DMS153 treated with DMSO at 0.1 percent for 48 hours (cell line): ENCODE measurements around the gene PRRG1.
"Not testable (repeated sequence)": the region's sequence is repeated elsewhere in the genome, so short reads cannot be mapped to it uniquely, and the experiment has no call there.

Experiments
- DNase-seq: peaks from one replicate; lab custom pipeline; 2025; ENCODE audit not compliant: unreplicated experiment; lab: John Stamatoyannopoulos, UW

PRRG1 gene

DNA sequence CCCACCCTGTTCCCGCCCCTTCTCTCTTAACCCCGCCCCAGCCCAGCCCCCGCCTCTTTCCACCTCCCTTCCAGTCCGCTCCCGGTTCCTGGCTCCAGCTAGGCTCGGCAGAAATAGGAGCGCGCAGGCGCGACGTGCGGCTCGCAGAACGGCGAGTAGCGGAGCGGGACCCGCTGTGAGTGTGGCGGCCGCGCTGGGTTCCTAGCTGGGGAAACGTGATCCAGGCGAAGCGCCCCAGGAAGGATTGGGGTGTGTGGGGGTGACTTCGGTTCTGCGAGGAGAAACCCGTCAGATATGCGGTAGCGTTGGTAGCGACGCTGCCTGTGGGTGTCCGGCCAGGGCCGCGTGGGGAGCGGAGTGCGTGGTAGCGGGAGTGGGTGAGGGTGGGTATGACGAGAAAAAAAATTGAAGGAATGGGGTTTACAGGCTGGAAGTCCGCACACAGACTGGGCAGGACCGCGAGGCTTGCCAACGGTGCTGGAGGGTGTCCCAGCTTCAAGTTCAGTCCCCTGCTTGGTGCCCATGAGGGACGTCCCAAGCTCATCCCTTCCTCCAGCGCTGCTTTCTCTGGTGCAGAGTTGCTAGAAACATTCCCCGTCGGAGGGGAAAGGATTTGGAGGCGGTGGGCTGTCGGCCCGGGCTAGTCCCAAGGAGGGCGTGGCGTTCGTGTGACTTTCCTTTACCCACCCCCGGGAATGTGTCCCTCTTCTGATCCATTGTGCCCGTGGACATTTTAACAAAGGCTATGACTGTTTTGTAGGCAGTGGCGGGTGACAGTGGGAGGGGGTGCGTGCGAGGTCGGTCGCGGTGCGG is at the start of gene PRRG1:
PRRG1 (plus strand) TSS at position 144 of the 813 bp plus-strand sequence. CDS start 56,886 bp downstream, outside the sequence.
- DNase-seq = no peak

DNA sequence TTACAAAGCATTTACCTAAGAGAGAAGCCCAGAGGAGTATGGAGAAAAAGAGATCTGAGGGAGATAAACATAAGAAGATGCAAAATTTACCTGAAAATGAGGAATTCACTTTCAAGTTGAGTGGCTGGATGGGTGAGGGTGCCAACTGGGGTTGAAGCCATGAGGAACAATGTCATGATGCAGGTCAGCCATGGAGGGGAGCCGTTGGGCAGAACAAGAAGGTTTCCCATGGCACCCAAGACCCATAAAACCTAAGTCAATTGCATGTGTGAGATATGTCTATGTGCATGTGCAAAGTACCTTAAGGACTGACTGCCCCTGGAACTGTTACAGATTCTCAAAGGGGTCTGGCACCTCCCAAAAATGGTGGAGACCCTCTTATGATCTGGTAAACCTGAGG is 46.6 kb upstream of the PRRG1 start:
- no peak for DNase-seq

DNA sequence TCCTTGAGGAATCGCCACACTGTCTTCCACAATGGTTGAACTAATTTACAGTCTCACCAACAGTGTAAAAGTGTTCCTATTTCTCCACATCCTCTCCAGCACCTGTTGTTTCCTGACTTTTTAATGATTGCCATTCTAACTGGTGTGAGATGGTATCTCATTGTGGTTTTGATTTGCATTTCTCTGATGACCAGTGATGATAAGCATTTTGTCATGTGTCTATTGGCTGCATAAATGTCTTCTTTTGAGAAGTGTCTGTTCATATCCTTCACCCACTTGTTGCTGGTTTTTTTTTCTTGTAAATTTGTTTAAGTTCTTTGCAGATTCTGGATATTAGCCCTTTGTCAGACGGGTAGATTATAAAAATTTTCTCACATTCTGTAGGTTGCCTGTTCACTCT is 43.9 kb upstream of the PRRG1 start:
- not testable (repeated sequence) for DNase-seq

GRCh38 chrX:37314531-37314930 is 34.6 kb upstream of the PRRG1 start:
- DNase-seq = no peak

DNA sequence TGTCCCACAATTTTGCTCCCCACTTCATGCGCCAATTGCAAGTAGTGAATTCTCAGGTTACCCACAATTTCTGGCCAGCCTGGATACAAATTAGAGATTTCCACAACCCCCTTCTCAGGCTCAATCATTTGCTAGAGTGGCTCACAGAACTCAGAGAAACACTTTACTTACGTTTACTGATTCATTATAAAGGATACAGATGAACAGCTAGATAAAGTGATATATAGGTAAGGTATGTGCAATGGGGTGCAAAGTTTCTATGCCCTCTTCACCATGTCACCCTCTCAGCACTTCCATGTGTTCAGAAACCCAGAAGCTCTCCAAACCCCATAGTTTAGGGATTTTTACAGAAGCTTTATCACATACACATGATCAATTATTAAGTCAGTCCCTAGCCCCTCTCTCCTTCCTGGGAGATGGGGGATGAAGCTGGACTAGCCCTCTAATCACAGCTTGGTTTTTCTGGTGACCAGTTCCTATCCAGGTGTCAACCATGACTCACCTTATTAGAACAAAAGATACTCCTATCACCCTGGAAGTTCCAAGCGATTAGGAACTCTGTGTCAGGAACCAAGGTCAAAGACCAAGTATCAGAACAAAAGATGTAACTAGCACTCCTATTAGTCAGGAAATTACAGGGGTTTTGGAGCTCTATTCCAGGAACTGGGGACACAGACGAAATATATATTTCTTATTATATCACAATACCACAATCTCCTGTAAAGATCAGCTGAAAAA is 33.5 kb upstream of the PRRG1 start:
- DNase-seq = no peak

- no peak for DNase-seq
These were observed 28.5 kb upstream of the PRRG1 start for GRCh38 chrX:37320541-37321203.

GRCh38 chrX:37330642-37331041 is 18.5 kb upstream of the PRRG1 start:
- no peak for DNase-seq

- DNase-seq = no peak
These were observed 17.6 kb upstream of the PRRG1 start for GRCh38 chrX:37331546-37331945.

DNA sequence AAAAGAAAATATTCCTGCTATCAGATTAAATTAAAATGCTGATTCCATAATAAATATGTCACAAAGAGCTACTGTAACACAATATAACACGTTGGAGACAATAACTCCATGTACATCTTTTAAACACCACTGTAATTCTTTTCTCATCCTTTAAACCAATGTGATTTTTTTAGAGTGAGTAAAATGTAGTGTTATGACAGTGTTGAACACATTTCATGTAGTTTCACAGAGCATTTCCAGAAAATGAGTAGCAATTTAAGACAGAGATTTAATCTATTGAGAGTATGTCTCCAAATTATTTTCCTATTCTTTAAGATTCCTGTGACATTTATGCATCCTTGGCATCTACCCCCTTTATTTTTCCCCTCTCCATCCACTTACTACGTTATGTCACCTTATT is 17.1 kb upstream of the PRRG1 start:
- no peak for DNase-seq

GRCh38 chrX:37332987-37333658 is 16.0 kb upstream of the PRRG1 start:
- DNase-seq = no peak

- no peak for DNase-seq
These were observed 1.7 kb upstream of the PRRG1 start for GRCh38 chrX:37347420-37347819.

- no peak for DNase-seq
These were observed 763 bp upstream of the PRRG1 start for GRCh38 chrX:37348231-37348970.

GRCh38 chrX:37348971-37349220 is 268 bp upstream of the PRRG1 start:
- no peak for DNase-seq

DNA sequence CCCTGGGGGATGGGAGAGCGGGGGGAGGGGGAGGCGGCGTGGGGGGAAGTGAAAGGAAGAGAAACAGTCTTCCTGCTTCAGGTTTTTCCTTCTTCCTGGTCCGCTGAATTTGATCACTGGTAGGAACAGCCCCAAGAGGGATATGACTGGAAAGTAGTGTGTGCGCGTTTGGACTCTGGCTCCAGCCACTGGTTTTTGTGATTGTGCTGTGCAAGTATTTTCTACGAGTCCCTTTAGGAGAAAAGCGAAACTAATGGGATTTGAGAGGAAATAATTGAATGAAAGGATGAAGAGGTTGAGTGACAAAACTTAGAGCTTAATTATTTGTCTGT is 836 bp downstream of the PRRG1 start:
- DNase-seq = no peak

- DNase-seq = no peak
These were observed 4.5 kb downstream of the PRRG1 start for GRCh38 chrX:37353646-37354045.

DNA sequence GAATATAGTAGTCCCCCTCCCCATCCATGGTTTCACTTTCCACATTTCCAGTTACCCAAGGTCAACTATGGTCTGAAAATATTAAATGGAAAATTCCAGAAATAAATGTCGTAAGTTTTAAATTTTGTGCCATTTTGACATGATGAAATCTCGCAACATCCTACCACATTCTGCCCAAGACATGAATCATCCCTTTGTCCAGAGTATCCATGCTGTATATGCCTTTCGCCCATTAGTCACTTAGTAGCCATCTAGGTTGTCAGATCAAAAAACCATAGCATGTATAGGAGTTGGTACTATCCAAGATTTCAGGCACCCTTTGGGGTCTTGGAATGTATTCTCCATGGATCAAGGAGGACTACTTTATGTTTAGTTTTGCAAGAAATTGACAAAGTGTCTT is 8.3 kb downstream of the PRRG1 start:
- DNase-seq = no peak

DNA sequence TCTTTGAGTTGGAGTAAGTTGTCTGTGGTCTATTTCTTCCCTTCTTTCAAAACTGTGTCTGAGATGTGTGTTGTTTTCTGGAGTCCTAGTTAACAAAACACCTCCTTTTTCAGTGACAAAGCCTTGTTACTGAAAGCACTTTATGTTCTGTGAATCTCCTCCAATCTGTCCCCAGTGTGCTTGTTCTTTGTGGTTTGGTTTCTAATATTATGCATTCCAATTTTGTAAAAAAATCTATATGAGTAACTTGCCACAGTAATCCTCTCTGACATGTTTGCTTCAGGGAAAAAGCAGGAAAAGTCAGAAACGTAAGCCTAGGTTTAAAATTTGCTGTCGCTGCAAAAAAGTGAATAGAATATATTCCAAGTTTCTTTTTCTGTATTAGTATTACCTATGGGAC is 12.4 kb downstream of the PRRG1 start:
- no peak for DNase-seq

- no peak for DNase-seq
These were observed 15.5 kb downstream of the PRRG1 start for GRCh38 chrX:37364666-37365065.

- no peak for DNase-seq
These were observed 18.8 kb downstream of the PRRG1 start for GRCh38 chrX:37367946-37368345.

GRCh38 chrX:37370499-37371141 is 21.5 kb downstream of the PRRG1 start:
- DNase-seq = no peak

- no peak for DNase-seq
These were observed 22.4 kb downstream of the PRRG1 start for GRCh38 chrX:37371578-37371991.
